ENCODE results near the gene DNAJB6.

The DNAJB6 gene

DNA sequence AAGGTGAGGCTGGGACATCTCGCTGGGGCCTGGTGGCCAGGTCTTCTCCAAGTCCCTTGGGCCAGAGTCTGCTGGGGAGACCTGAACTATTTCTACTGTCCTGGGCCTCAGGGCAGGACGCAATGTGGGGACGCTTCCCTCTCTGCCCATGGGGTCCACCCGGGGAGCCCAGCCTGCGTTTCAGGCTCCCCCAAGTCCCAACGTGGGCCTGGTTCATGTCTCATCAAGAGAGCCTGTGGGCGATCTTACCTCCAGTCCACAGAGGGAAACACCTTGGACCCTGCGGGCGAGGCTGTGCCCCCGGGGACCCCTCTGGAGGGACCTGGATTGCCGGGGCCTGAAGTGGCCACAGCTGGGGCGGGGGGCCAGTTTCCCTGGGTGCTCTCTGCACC lies 91.7 kb downstream of the DNAJB6 start:
- DNase-seq (ENCODE audit: low read depth in 2 of 2), result no peak

DNA sequence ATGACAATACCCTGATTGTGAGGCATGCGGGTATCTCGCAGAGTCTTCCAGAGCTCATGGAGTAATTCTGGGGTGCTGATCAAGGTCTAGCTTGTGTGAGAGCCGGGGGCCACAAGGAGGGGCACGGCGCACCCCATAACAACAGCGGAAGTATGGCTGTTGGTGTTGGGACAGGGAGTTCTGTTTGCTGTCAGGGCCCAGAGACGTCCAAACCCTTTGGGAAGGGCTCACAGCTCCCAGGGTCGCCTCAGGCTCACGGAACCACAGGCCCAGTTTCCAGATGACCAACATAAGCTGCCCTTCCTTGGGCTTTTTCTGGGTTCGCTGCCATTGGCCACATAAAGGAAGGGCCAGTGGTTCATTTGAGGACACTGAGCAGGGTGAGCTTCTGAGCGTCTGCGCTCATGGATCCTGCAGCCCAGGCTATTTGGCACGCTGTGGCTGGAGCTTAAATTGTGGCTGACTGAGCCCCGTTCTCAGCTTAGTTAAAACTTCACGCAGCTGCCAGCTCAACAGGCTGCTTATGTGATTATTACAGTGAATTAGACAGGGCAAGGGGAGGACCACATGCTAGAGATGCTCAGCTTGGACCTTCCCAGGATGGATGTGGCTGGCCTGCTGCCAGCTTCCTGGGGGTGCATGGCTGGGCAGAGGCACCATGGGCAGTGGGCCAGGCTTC lies 92.3 kb downstream of the DNAJB6 start:
- DNase-seq (ENCODE audit: low read depth in 2 of 2), result no peak

DNA sequence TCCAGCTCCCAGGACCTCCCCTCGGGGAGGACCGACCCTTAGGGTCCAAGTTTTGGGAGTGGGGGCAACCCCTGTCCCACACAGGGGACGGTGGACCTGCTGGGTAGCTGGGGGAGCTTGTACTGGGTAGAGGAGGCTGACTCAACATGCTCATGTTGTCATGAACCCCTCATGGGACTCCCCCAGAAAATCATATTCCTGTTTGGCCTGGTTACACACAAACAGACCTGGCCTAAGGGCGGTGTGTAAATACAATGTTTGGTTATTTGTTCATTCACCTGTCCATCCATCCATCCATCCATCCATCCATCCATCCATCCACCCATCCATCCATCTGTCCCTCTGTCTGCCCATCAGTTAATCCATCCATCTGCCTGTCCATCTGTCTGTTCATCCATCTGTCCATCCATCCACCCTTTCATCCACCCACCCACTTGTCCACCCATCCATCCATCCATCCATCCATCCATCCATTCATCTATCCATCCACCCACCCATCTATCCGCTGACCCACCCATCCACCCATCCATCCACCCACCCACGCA lies 92.9 kb downstream of the DNAJB6 start:
- no peak for DNase-seq (ENCODE audit: low read depth in 2 of 2)

DNA sequence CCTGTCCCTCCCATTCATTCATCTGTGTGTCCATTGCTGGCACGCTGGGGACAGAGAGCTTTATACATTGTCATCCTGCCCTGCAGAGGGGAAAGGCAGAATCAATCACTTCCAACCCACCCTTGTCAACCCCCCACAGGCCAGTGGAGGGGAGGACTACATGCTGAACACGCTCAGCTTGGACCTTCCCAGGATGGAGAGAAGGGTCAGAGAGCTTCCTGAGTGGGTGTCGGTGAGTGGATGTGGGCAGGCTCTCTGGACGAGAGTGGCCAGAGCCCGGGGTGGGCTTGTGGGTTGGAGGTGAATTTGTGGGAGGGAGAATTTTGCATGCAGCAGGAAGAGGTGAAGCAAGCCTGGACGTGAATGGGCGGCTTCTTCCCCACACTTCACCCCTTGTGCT lies 93.9 kb downstream of the DNAJB6 start:
- no peak for DNase-seq (ENCODE audit: low read depth in 2 of 2)

DNA sequence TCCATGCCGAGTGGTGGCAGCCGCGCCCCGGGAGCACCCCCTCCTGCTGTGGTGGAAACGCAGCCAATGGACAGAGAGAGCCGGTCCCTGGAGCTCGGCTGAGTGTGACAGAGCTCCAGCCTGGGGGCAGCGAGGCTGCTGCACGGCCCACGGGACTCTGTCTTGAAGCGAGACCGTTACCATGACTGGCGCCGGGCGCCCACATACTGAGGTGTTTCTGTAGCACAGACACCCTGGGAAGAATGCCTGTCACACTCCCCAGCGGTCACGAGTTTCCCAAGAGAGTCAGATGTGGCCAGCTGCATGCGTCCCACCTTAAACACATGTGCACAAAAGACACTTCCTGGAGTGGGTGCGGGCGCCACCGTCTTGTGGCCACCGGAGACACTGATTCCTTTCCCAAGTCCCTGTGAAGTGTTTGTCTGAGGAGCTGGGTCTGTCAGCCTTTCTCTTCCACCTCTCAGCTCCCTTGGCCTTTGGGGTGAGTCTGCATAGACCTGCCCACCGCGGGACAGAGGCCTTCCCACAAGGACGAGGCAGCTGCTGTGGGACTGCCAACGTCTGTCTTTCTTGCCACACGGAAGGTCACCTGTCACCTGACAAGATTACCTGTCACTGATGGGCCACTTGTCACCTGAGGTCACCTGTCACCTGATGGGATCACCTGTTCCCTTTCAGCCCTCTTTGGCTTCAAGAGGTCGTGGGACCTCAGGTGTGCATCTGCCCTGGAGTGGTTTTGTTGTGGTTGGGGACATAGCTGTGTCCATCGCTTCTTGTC lies 94.6 kb downstream of the DNAJB6 start:
- DNase-seq (ENCODE audit: low read depth in 2 of 2), result no peak

DNA sequence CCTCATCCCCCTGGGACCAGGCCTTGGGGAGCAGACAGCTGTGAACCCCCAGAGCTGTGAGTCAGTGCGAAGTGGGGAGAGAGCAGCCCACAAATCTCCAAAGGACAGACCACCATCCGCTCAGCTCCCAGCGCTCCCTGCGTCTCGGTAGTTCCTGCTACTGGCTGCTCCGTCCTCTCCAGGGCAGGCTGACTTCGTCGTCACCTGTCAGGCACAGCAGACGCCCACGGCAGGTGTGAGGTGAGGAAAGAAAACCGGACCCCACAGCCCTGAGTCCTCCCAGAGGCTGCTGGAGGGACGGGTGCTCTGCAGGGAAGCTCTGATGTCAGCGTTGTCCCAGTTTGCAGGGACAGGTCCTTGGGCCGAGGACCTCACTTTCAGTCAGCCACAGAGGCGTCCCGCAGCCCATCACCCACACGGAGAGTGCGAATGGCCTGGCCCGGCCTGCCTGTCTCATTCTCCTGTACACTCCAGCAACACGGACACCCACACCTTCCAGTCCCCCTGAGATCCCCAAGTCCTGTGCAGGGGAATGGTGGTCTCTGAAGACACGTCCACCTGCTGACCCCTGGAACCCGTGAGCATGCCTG lies 95.2 kb downstream of the DNAJB6 start:
- no peak for DNase-seq (ENCODE audit: low read depth in 2 of 2)

DNA sequence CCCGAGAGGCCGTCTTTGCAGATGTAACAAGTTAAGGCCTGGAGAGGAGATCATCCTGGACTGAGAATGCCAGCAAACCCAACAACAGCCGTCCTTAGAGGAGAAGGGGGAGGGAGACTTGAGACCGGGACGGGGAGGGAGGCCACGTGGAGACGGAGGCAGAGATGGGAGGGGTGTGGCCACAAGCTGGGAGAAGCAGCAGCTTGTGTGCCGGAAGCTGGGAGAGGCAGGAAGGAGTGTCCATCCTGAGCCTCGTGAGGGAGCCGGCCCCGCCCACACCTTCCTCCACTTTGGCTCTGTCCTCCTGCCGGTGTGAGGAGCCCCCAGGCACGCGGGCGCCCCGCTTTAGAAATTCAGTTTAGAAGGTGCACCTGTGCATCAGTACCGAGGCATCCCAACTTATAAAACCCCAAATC lies 95.7 kb downstream of the DNAJB6 start:
- no peak for DNase-seq (ENCODE audit: low read depth in 2 of 2)

DNA sequence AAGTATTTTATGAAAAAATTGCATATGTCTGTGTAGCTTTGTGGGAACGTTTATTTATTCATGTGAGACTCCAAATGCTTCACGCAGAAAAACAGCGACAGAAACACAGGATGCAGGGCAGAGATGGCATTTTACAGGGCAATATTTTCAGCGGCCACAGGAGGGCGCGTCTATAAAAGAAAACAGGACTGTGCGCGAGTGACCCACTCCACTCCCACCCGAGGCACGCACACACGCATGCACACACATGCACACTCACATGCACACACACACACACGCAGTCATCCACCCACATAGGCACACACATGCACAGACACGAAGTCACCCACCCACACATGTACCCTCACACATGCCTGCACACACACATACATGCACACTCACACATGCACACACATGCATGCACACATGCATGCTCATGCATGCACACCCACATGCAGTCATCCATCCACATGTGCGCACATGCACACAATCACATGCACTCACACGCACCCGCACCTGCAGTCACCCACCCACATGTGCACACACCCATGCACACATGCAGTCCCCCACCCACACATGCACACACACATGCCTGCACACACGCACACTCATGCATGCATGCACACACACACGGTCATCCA lies 96.3 kb downstream of the DNAJB6 start:
- peak in 1 of 2 donors; percentile 14 for DNase-seq (ENCODE audit: low read depth in 2 of 2)

DNA sequence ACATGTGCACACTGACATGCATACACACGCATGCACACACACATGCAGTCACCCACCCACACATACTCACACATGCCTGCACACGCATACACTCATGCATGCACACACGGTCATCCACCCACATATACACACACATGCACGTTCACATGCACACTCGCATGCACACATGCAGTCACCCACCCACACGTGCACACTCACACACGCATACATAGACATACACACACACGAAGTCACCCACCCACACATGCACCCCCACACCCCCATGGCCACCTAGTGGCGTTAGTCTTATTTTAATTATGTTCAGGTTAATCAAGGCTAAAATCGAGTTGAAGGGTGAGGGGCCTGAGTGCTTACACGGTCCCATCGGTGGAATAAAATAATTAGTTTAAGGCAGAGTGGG lies 96.8 kb downstream of the DNAJB6 start:
- no peak for DNase-seq (ENCODE audit: low read depth in 2 of 2)

DNA sequence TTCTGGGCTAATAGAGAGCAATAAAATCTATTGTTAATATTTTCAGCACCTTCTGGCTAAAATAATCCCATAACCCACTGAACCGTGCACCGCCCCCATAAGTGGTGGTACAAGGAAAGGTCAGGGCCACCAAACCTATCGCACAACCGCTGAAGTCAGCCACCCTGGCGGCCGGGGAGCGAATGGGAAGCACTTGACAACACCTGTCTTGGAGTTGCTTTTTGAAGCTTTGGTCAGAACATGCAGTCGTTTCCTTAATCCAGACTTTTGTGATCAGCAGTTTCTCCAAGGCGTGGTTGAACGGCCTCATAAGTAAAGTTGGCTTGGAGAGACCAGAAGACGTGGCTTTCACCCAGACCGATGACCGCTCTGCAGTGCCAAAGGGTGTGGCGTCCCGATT lies 97.4 kb downstream of the DNAJB6 start:
- DNase-seq (ENCODE audit: low read depth in 2 of 2), result no peak

DNA sequence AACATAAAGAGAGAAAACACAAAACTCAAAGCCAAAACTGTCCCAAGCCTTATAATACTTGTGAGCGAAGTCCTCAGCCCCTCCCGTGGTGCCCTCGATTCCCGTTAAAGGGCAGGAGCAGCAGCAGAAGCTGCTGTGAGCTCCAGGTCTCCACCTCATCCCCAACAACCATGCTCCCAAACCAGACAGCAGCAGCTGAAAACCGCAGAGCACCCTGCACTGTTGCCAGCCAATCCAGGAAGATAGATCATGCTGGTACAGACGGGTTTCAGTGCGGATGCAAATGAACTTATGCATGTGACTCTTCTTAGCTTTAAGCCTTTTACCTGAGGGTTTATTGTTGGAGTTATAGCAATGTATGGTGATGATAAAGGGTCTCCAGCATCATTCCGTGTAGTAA lies 97.9 kb downstream of the DNAJB6 start:
- no peak for DNase-seq (ENCODE audit: low read depth in 2 of 2)

DNA sequence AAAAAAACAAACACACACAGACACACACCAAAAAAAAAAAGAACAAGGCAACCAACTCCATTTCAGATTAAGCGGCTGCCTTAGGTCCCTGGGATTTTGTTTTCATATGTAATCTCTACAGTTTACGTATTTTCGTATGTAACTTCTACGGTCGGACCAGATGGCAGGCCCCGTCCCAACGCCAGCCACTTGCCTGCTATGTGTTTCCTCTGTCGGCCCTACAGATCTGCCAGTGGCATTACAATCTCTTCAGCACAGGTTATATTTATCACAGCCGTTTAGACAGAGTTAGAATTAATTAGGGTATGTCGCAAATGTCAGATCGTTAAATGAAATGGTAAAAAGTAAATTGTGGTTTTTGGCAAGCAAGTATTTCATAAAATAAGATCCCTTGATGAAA lies 99.3 kb downstream of the DNAJB6 start:
- no peak for DNase-seq (ENCODE audit: low read depth in 2 of 2)

DNA sequence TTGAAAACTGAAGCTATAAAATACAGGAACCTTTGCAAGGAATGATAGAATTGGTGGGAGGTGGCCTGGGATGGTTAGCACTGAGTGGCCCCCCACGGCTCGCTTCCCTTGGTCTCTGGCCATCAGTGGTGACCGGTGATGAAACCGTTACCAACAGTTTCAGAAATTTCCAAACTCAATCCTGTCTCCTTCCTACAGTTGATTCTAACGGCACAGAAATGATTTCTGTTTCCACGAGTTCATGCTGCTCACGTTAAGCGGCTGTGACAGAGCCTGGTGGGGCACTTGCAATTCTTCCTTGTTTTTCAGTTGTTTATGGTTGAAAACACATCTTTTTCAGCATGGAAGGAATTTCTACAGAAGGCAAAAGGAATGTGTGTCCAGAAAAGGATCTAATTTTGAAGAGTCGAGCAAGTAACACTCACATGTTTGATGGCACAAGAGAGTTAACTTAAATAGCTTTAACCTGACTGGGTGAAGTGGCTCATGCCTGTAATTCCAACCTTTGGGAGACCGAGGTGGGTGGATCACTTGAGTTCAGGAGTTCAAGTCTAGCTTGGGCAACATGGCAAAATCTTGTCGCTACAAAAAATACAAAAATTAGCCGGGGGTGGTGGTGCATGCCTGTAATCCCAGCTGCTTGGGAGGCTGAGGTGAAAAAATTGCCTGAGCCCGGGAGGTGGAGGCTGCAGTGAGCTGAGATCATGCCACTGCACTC lies 100.1 kb downstream of the DNAJB6 start:
- DNase-seq (ENCODE audit: low read depth in 2 of 2), result no peak

DNA sequence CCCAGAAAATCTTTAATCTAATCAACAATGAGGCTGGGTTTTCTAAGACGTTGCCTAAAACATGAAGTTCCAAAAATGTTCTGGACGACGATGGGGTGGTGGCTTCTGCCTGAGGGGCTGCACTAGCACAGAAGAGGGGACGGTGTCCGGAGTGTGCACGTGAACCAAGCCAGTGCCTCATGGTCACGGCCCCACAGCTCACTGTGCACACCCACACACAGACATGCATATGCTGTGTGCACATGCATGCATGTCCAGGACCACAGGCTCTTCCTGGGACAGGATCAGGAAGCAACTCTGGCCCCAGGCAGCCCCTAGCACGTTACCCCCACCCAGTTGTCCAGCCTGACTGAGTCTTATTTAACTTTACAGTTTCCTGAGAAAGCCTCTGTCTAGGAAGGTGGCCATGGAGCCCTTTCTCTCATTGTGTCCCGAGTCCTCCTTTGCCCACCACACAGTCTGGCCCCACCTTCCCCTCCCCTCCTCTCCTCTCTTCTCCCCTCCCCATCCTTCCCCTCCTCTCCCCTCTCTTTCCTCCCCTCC lies 100.8 kb downstream of the DNAJB6 start:
- no peak for DNase-seq (ENCODE audit: low read depth in 2 of 2)

DNA sequence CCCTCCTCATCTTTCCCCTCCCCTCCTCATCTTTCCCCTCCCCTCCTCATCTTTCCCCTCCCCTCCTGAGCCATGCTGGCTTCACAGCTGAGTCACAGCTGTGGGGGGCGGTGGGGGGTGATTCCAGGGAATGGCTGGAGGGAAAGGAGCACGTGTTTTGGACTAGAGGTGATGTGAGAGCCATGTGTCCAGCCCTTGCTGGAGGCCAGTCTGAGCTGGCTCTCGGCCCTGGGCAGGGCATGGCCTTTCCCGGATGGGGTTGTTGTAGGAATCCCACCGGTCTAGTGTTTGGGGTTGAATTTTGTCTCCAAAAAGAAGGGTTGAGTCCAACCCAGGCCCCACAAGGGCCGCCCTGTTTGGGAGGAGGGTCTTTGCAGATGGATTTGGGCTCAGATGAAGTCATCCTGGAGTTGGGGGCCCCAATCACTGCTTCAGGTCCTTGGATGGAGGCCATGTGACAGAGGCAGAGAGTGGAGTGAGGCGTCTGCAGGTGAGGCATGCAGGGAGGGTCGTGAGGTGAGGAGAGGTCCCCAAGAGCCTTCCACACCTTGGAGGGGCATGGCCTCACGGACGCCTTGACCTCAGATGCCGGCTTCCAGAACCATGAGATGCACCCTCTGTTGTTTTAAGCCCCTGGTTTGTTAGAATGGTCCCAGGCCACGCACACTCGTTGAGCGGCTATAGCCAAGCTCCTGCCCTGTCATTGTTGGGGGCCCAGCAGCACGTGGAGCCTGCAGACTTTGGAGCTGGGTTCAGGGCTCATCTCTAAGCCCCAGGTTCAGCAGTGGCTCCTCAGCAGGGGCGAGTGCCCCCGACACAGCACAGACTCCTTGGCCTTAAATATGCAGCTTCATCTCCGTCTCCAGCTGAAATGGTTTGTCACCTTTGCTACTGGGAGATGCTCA lies 101.6 kb downstream of the DNAJB6 start:
- DNase-seq (ENCODE audit: low read depth in 2 of 2), result no peak

DNA sequence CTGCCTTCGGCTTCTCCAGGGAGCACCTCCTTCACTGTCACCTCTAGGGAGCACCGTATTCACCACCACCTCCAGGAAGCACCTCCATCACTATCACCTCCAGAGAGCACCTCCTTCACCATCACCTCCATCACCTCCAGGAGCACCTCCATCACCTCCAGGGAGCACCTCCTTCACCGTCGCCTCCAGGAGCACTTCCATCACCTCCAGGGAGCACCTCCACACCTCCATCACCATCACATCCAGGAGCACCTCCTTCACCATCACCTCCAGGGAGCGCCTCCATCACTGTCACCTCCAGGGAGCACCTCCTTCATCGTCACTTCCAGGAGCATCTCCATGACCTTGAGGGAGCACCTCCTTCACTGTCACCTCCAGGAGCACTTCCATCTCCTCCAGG lies 102.3 kb downstream of the DNAJB6 start:
- no peak for DNase-seq (ENCODE audit: low read depth in 2 of 2)

DNA sequence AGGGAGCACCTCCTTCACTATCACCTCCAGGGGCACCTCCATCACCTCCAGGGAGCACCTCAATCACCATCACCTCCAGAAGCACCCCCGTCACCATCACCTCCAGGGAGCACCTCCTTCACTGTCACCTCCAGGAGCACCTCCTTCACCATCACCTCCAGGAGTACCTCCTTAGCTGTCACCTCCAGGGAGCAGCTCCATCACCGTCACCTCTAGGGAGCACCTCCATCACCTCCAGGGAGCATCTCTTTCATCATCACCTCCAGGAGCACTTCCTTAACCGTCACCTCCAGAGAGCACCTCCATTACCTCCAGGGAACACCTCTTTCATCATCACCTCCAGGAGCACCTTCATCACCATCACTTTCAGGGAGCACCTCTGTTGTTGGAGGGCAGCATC lies 103.0 kb downstream of the DNAJB6 start:
- no peak for DNase-seq (ENCODE audit: low read depth in 2 of 2)

DNA sequence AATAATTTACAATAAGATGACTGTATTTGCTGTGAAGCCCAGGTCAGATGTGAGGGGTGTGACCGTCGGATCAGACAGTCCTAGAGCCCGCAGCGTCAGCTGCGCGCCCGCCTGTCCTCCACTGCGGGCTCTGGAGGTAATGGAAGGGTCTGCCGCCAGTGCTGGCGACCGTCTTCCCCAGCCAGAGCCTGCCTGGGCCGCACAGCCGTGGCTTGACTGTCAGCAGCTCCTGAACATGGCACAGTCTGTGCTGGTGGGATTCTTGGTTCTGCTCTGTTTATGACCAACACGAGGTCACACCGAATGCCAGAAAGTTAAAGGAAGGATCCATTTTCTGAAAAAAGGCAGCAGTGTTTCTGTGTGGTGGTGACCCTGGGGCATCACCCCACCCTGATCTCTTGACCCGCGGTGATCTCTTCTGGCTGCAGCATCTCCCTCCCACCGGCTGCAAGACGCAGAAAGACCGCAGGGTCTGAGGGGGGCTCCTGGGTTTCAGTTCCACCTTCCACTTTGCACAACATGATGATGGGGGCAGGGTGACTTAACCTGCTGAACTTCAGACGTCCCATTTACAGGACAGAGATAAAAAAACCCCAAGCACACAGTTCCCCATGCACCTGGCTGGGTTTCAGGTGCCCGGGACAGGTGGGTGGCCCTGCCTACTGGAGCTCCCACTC lies 103.7 kb downstream of the DNAJB6 start:
- no peak for DNase-seq (ENCODE audit: low read depth in 2 of 2)

DNA sequence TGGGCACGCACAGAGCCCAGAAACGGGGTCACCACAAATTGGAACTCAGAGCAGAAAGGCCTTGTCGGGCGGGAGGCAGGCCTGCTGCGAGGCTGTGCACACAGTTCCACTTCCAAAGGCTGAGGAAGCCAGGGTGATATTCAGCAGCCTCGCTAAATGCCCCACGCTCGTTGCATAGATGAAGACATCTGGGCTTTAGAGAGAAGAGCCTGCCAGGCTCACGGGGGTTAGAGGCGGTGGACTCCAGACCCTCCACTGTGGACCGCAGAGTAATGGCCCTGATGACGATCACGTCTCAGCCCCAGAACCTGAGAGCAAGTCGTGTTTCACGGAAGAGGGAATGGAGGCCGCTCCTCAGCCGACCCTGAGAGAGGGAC lies 104.2 kb downstream of the DNAJB6 start:
- DNase-seq (ENCODE audit: low read depth in 2 of 2), result no peak

DNA sequence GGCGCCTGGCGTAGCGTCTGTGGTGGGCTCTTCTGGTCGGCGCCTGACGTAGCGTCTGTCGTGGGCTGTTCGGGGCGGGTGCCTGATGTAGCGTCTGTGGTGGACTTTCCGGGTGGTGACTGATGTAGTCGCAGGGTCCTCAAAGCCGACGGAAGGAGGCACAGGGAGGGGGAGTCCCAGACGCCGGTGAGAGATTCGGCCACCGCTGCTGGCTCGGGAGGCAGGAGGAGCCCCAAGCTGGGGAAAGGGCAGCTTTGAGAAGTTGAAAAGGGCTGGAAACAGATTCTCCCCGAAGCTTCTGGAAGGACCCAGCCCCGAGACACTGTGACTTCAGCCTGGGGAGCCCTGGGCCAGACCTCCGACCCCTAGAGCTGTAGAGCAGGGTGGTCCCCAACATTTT lies 105.7 kb downstream of the DNAJB6 start:
- DNase-seq (ENCODE audit: low read depth in 2 of 2), result no peak

All from stimulated activated CD8-positive, alpha-beta memory T cell treated with anti-CD3 and anti-CD28 coated beads, Interleukin-15, amount 100 ng/mL, for 48 hours (primary cell).